IPS-18c (cell line): ENCODE data around the gene ETV6.
"Not testable (repeated sequence)": the region's sequence is repeated elsewhere in the genome, so short reads cannot be mapped to it uniquely, and the experiment has no call there.

Experiments
- H3K4me3 ChIP-seq: 2 replicates; pipeline ENCODE4 v1.7.0; 2013; ENCODE audit warnings: low read depth, mild to moderate bottlenecking, low read length, moderate library complexity; ENCODE audit not compliant: insufficient read depth
- H3K9me3 ChIP-seq: one replicate; pipeline ENCODE4 v1.6.1; 2013; ENCODE audit warnings: mild to moderate bottlenecking, low read length, moderate library complexity; ENCODE audit not compliant: control insufficient read depth, insufficient read depth

Gene ETV6

GRCh38 chr12:11681207-11681606 is 31.7 kb downstream of the ETV6 start:
- Histone ChIP-seq H3K9me3 (no peaks in the 10 kb centered on the region), H3K4me3 (no peak overlapping the region)

DNA sequence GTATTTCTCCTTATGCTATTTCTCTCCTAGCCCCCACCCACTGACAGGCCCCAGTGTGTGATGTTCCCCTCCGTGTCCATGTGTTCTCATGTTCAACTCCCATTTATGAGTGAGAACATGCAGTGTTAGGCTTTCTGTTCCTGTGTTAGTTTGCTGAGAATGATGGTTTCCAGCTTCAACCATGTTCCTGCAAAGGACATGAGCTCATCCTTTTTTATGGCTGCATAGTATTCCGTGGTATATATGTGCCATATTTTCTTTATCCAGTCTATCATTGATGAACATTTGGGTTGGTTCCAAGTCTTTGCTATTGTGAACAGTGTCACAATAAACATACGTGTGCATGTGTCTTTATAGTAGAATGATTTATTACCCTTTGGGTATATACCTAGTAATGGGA is 32.2 kb downstream of the ETV6 start:
- not testable (repeated sequence) for H3K9me3 ChIP-seq, H3K4me3 ChIP-seq

GRCh38 chr12:11684393-11684792 is 34.9 kb downstream of the ETV6 start:
- H3K9me3 ChIP-seq, result no peaks in the 10 kb centered on the region
- H3K4me3 ChIP-seq, result no peak overlapping the region

DNA sequence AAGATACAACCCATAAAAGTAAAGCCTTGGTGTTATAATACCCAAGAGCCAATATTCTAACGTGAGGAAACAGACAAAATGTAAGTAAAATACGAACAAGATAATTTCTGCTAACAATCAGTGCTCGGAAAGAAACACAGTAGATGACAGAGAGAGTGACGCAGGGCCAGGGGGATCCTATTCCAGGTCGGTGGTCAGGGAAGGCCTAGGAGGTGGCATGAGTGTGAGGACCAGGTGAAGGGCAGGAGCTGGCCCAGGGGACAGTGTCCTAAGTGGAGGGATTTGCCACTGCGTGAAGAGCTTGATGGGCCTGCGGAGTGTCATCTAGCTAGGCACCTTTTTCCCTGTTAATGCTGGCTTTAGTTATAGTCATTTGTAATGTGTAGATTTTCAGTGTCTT is 35.3 kb downstream of the ETV6 start:
- Histone ChIP-seq H3K9me3 (no peaks in the 10 kb centered on the region), H3K4me3 (no peak overlapping the region)

- Histone ChIP-seq H3K9me3 (no peaks in the 10 kb centered on the region), H3K4me3 (no peak overlapping the region)
Observed at GRCh38 chr12:11685316-11685715, 35.8 kb downstream of the ETV6 start.

DNA sequence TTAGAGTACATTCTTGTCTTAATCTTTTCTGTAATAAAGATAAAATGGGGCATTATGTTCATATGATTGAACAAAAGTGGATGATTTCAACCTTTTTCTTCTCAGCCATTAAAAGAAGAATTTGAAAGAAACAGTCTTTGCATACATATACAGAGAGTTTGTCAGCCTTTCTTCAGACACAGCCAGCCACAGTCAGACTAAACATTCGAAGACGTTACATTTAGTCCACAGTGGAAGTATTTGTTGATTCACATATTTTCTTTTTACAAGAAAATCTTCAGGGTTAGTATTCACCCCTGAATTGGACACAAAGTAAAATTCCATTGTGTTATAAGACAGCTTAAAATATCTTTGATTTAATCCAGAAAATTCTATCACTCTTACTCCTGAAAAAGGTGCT is 36.2 kb downstream of the ETV6 start:
- no peak overlapping the region for H3K4me3 ChIP-seq
- H3K9me3 ChIP-seq, result no peaks in the 10 kb centered on the region

DNA sequence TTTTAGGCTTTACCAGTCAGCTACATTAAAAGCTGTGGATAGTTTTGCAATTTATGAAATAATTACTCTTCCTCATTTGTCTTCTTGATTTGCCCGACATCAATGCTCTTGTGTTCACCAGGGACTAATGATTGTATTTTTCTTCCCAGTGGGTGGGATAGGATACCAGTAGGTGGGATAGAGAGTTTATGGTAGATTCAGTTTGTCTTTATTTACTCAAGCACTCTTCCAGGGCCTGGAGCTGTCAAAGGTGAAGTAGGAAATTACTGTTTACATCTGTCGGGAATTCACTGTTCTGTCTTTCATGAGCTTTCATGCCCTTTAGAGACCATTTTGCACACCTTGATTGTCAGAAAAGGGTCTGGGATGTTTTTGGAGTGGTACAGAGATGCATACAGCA is 36.6 kb downstream of the ETV6 start:
- Histone ChIP-seq H3K4me3 (no peak overlapping the region), H3K9me3 (no peaks in the 10 kb centered on the region)

GRCh38 chr12:11687528-11687927 is 38.1 kb downstream of the ETV6 start:
- no peaks in the 10 kb centered on the region for H3K9me3 ChIP-seq
- H3K4me3 ChIP-seq, result no peak overlapping the region

DNA sequence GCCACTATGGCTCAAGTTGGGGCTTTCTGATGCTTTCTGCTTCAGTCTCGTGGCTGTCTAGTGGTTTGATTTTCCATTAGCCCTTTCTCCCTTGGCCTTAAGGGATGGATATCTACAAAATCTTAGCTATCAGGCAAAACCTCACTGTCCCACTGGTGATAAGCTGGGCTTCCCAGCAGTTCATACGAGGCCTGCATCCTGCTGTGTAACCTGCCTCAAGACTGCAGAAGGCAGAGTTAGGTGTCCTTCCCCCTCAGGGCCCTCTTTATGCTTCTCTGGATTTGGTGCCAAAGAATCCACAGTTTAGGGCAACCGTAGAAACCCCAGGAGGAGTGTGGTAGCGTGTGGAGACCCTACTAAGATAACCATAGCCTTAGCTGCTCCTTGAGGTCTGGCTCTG is 38.9 kb downstream of the ETV6 start:
- no peak overlapping the region for H3K4me3 ChIP-seq
- H3K9me3 ChIP-seq, result no peaks in the 10 kb centered on the region

DNA sequence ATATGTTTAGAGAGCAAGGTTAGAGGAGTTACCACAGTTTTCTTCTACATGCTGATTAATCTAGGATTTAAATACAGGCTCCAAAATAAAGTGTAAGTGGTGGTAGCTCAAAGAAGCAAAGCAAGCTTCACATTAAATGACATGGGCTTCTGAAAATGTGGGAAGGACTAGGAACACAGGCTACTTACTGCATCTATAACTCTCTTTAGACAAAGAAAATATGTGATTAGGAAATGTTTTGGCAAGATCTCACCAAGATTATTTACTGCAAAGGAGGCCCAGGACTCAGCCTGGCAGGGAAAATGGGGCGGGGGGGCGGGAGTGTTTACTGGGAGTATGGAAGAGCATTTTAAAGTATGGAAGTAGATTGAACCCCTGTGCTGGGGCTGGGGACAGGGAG is 39.4 kb downstream of the ETV6 start:
- Histone ChIP-seq H3K4me3 (no peak overlapping the region), H3K9me3 (no peaks in the 10 kb centered on the region)

GRCh38 chr12:11689591-11690186 is 40.2 kb downstream of the ETV6 start:
- Histone ChIP-seq H3K4me3 (no peak overlapping the region), H3K9me3 (no peaks in the 10 kb centered on the region)

GRCh38 chr12:11693067-11693466 is 43.6 kb downstream of the ETV6 start:
- H3K4me3 ChIP-seq, result no peak overlapping the region
- H3K9me3 ChIP-seq, result no peaks in the 10 kb centered on the region

DNA sequence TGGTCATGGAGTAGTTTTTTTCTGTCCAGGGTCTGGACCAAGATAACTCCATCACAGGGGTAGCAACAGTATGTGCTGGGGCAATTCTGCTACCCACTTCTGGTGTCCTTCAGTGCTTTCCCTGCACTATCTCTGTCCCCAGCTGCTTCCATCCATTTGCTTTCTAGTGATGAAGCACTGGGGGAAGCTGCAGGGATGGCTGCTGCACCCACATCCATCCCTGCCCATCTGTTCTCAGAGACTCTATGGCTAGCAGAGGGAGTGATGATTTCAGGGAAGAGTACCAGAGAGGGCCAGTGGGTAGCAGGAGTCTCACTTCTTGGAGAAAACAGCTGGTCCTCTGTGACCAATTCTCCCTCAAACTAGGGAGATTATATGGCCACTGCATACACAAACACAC is 44.1 kb downstream of the ETV6 start:
- no peak overlapping the region for H3K4me3 ChIP-seq
- no peaks in the 10 kb centered on the region for H3K9me3 ChIP-seq

- H3K9me3 ChIP-seq, result no peaks in the 10 kb centered on the region
- no peak overlapping the region for H3K4me3 ChIP-seq
Observed at GRCh38 chr12:11694528-11694927, 45.1 kb downstream of the ETV6 start.

- no peak overlapping the region for H3K4me3 ChIP-seq
Observed at GRCh38 chr12:11695321-11695720, 45.8 kb downstream of the ETV6 start.

DNA sequence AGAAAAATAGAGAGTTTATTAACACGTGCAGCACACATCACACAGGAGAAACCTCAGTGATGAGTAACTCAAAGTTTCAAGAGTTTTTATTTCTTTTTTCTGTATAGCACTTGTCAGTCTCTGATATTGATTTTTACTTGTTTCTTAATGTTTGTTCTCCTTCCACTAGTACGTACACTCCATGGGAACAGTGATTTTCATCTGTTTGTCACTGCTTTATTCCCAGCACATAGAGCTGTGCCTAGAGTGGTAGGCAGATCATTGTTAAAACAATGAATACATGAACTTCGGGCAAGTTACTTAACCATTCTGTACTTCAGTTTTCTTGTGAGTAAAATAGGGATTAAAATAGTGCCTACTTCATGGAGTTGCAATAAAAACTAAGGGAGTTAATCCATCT is 46.6 kb downstream of the ETV6 start:
- H3K9me3 ChIP-seq, result no peaks in the 10 kb centered on the region
- H3K4me3 ChIP-seq, result no peak overlapping the region

More at GRCh38 chr12:11695321-11695720, 45.8 kb downstream of the ETV6 start:
- no peaks in the 10 kb centered on the region for H3K9me3 ChIP-seq

- Histone ChIP-seq H3K4me3 (no peak overlapping the region), H3K9me3 (no peaks in the 10 kb centered on the region)
Observed at GRCh38 chr12:11697131-11697530, 47.7 kb downstream of the ETV6 start.

- H3K4me3 ChIP-seq, result no peak overlapping the region
Observed at GRCh38 chr12:11697670-11698387, 48.4 kb downstream of the ETV6 start.

GRCh38 chr12:11698729-11699128 is 49.3 kb downstream of the ETV6 start:
- no peaks in the 10 kb centered on the region for H3K9me3 ChIP-seq
- H3K4me3 ChIP-seq, result no peak overlapping the region

More at GRCh38 chr12:11697670-11698387, 48.4 kb downstream of the ETV6 start:
- H3K9me3 ChIP-seq, result no peaks in the 10 kb centered on the region
